Measurements from ENCODE around the gene PHAF1. TPM values are rescaled to one million over a fixed set of nuclear protein-coding genes. Genes with fewer than 3 reads are reported as not detected.
A peak's percentile ranks its signal among the peaks of the same experiment; 100 is the strongest.

Gene PHAF1
- total and polyA plus RNA-seq, 9 of the 15 experiments (the other 6 are each of a cell fraction or from before 2014, with no cell fraction given) = 5.1 to 25.4 (median 13.8) TPM

DNA sequence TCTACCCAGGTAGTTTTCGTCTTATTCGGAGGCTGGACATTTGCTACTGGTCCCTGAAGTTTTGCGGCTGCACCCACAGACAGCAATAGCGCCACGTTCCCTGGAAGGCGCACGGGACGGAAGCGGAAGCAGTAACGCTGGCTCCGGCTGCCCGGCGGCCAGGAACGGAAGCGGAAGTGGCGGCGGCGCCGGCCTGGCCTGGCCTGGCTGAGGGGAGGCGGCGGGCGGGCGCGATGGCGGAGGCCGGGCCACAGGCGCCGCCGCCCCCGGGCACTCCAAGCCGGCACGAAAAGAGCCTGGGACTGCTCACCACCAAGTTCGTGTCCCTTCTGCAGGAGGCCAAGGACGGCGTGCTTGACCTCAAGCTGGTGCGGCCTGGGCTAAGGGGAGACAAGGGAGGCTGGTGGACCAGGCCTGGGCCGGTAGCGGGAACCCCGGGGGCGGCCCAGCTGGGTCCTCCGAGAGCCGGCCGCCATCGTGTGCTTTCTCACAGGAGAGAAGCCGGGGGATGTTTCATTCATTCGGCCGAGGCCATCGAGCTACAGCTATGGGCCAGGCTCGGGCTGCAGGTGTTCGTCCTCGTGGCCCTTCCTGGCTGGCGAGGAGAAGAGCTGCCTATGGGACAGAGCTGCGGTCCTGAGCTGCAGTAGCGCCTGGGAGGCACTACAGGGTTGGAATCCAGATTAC, 82.4 kb downstream of the PHAF1 start, which contains the start of gene E2F4 (continued):
- no peak for TF ChIP-seq RHOXF2B (CRISPR knock-in tag; conservative IDR thresholded peaks at IDR 0.05)
- TF ChIP-seq HDAC2 (IDR thresholded peaks at IDR 0.05) = no peak
- TF ChIP-seq EHMT2 (IDR thresholded peaks at IDR 0.05) = no peak; the same call in 1 of the 2 replicates
- no peak for TF ChIP-seq KLF10 (CRISPR knock-in tag; IDR thresholded peaks at IDR 0.05)
- no peak for TF ChIP-seq DDX20 (tag; IDR thresholded peaks at IDR 0.05; ENCODE audit: low read depth)
- TF ChIP-seq, protein P1, sequence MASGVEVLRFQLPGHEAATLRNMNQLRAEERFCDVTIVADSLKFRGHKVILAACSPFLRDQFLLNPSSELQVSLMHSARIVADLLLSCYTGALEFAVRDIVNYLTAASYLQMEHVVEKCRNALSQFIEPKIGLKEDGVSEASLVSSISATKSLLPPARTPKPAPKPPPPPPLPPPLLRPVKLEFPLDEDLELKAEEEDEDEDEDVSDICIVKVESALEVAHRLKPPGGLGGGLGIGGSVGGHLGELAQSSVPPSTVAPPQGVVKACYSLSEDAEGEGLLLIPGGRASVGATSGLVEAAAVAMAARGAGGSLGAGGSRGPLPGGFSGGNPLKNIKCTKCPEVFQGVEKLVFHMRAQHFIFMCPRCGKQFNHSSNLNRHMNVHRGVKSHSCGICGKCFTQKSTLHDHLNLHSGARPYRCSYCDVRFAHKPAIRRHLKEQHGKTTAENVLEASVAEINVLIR (CRISPR knock-in tag; IDR thresholded peaks at IDR 0.05) = no peak
- no peak for TF ChIP-seq ZNF644 (tag; IDR thresholded peaks at IDR 0.05; ENCODE audit: low read depth)
- TF ChIP-seq, protein P2, sequence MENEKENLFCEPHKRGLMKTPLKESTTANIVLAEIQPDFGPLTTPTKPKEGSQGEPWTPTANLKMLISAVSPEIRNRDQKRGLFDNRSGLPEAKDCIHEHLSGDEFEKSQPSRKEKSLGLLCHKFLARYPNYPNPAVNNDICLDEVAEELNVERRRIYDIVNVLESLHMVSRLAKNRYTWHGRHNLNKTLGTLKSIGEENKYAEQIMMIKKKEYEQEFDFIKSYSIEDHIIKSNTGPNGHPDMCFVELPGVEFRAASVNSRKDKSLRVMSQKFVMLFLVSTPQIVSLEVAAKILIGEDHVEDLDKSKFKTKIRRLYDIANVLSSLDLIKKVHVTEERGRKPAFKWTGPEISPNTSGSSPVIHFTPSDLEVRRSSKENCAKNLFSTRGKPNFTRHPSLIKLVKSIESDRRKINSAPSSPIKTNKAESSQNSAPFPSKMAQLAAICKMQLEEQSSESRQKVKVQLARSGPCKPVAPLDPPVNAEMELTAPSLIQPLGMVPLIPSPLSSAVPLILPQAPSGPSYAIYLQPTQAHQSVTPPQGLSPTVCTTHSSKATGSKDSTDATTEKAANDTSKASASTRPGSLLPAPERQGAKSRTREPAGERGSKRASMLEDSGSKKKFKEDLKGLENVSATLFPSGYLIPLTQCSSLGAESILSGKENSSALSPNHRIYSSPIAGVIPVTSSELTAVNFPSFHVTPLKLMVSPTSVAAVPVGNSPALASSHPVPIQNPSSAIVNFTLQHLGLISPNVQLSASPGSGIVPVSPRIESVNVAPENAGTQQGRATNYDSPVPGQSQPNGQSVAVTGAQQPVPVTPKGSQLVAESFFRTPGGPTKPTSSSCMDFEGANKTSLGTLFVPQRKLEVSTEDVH (IDR thresholded peaks at IDR 0.05; ENCODE audit: low read depth, partially characterized antibody) = peak; percentile 85
- no peak; the same call in 1 of the 2 replicates for TF ChIP-seq C11orf30 (IDR thresholded peaks at IDR 0.05; ENCODE audit: low read depth)
- no peak for TF ChIP-seq ZBTB7A (IDR thresholded peaks at IDR 0.05; ENCODE audit: borderline replicate concordance, control insufficient read depth, low read depth, low read length)
- TF ChIP-seq, protein P3, sequence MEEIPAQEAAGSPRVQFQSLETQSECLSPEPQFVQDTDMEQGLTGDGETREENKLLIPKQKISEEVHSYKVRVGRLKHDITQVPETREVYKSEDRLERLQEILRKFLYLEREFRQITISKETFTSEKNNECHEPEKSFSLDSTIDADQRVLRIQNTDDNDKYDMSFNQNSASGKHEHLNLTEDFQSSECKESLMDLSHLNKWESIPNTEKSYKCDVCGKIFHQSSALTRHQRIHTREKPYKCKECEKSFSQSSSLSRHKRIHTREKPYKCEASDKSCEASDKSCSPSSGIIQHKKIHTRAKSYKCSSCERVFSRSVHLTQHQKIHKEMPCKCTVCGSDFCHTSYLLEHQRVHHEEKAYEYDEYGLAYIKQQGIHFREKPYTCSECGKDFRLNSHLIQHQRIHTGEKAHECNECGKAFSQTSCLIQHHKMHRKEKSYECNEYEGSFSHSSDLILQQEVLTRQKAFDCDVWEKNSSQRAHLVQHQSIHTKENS (CRISPR knock-in tag; IDR thresholded peaks at IDR 0.05) = no peak
- no peak for TF ChIP-seq PURB (CRISPR knock-in tag; IDR thresholded peaks at IDR 0.05; ENCODE audit: low read depth)
- TF ChIP-seq RUNX1 (IDR thresholded peaks at IDR 0.05; ENCODE audit: low read depth) = no peak
- TF ChIP-seq ZNF274 (IDR thresholded peaks at IDR 0.05; ENCODE audit: borderline replicate concordance, low read depth, low read length) = no peak
- no peak for TF ChIP-seq ZNF124 (CRISPR knock-in tag; IDR thresholded peaks at IDR 0.05)
- TF ChIP-seq, protein P4, sequence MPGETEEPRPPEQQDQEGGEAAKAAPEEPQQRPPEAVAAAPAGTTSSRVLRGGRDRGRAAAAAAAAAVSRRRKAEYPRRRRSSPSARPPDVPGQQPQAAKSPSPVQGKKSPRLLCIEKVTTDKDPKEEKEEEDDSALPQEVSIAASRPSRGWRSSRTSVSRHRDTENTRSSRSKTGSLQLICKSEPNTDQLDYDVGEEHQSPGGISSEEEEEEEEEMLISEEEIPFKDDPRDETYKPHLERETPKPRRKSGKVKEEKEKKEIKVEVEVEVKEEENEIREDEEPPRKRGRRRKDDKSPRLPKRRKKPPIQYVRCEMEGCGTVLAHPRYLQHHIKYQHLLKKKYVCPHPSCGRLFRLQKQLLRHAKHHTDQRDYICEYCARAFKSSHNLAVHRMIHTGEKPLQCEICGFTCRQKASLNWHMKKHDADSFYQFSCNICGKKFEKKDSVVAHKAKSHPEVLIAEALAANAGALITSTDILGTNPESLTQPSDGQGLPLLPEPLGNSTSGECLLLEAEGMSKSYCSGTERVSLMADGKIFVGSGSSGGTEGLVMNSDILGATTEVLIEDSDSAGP (CRISPR knock-in tag; IDR thresholded peaks at IDR 0.05) = no peak
- 0 out of 2 replicates have a peak, but pooled peaks have one; percentile 15 for TF ChIP-seq NR2C1 (IDR thresholded peaks at IDR 0.05)
- TF ChIP-seq NR2C1 (tag; IDR thresholded peaks at IDR 0.05) = peak; percentile 62; the same call in 1 of the 2 replicates

Measured in K562 (cell line).